NOMO-1 treated with dmso at 0.1 percent for 144 hours (cell line): ENCODE measurements around the gene RALGAPA2.

Source experiments
- DNase-seq: peaks from one replicate; lab custom pipeline; 2025; ENCODE audit not compliant: unreplicated experiment; lab: John Stamatoyannopoulos, UW

The RALGAPA2 gene

DNA sequence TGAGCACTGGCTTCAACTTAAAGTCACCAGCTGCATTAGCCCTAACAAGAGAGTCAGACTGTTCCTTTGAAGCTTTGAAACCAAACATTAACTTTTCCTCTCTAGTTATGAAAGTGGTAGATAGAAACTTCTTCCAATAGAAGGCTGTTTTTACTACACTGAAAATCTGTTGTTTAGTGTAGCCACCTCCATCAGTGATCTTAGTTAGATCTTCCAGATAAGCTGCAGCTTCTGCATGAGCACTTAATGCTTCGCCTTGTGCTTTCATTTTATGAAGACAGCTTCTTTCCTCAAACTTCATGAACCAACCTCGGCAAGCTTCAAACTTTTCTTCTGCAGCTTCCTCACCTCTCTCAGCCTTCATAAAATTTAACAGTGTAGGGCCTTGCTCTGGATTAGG, 211.3 kb downstream of the RALGAPA2 start:
- DNase-seq: no peak

DNA sequence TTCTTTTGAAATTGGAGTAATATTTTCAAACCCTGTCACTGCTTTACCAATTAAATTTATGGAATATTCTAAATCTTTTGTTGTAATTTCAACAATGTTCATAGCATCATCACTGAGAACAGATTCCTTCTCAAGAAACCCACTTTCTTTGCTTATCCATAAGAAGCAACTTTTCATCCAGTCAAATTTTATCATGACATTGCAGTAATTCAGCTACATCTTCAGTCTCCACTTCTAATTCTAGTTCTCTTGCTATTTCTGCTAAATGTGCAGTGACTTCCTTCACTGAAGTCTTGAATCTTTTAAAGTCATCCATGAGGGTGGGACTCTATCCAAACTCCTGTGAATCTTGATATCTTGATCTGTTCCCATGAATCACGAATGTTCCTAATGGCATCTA, 212.1 kb downstream of the RALGAPA2 start:
- DNase-seq: no peak

DNA sequence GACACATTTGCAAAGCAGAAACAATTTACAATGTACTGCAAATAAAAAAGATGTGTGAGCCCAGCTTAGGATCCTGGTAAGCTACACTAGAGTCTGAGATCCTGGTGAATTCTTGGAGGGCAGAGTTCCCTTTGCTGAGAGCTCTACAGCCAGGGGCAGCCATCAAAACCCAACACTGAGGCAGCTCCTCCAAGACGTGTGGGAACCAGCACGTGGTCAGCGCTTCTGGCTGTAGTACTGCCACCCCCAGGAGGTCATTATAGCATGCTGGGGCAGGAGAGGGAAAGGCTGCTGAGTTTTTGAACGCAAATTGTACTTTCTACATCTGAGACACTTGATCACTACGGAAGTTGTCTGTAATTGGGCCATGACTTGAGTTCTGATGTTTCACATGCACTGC, 213.0 kb downstream of the RALGAPA2 start:
- DNase-seq: no peak

DNA sequence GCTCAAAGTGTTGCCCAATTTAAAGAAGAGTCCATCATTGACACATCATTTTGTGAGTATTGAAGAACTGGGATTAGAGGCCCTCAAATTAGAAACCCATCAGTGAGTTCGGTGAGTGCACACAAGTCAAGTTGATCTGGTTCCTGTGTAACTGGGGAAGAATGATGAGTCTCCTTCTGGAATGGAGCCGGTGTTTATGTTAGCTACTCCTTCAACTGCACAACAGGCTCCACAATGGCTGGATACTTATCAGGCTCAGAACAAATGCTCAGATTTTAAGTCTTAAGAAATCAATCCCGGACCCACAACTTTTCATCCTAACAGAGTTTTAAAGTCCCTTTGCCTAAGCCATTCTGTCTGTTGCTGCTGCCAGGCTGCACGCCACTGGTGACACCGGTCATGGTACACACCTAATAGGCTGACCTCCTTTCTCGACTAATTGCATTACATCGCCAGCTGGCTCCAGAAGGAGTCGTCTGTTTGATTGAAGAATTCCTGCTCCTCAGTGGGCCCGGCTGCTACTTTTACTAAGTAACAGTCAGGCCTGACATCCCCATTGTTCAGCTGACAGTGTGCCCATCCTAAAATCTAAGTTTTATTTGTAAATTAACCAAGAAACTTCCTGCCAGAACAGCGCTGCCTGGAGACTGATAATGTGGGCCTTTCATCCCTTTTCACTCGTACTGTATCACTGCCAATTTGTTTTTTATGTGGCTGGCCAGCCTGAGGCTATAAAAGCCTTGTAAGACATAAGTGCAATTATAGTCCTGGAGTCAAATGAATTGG, 214.2 kb downstream of the RALGAPA2 start:
- no peak for DNase-seq

DNA sequence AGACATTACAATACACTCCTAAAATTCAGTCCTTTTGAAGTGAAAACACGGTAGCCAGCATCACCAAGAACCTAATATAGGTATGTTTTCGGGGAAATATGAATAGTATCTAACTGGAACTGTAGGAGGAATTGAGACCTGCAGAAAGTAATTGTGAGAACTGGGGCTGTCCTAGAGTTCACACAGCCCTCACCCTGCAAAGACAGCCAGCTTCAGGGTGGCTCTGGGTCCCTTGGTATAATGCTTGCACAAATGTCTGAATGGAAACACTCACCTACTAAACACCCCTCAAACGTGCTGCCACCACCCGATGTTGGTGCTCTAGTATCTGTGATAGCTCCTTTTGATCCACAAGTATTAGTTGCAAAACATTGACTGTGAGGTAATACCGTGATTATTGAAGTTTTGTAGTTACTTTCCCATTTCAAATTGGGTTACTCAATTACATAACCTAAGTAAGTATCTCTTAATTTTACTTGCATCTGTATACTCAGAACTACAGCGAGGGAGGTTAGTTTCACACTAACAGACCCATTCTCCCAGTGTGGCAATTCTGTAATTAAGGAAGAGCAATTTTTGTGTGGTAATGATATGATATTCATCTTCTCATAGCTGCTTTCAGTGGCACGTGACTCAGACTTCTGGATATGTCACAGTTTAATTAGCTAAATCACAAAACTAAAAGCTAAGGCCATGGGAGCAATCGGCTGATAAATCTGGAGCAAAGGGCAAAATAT, 215.0 kb downstream of the RALGAPA2 start:
- DNase-seq: no peak

DNA sequence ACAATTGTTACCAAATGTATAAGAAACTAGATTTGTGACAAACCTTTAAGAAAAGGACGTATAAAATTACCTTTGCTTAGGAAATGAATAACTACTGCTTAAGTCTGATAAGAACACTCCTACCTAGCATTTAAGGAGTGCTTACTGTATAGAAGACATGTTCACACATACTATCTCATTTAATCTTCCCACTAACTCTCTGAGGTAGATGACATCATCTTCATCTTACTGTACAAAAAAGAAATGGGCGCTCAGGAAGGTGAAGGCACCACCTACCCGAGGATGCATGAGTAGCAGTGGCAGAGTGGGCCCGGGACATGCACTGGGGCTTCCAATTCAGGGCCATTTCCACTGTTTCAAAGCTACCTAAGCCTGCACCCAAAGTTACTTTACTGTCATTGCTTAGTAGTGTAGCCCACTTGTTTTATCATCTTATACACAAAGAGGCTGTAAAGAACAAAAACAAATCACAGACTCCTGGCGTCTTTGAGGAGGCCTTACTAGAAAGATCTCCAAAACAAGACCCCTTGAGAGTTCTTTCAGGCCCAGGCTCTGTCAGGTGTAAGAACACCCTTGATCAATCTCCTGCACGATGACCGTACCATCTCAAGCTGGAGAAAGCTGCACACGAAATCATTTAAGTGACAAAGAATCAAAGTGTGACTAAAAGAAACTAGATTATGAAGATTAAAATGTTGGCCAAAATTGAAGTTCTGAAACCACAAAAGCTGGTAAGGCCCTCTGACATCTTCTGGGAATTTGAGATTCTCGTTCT, 216.5 kb downstream of the RALGAPA2 start:
- no peak for DNase-seq

DNA sequence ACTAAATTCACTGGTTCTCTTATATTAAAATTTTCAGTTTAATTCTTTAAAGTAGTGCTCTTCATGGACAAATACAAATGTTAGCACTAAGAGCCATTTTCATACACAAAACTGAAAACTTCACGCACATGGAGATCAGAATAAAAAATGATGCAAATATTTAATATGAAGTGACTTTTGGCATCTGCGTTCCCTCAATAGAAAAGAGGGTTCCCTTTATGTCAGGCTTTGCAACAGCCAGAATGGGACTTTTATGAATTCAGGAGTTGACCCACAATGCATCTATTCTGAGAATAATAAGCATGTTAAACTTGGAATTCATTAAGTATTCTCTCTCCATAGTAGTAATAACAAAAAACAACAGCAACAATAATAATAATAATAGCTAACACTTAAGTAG, 218.7 kb downstream of the RALGAPA2 start:
- DNase-seq: no peak

DNA sequence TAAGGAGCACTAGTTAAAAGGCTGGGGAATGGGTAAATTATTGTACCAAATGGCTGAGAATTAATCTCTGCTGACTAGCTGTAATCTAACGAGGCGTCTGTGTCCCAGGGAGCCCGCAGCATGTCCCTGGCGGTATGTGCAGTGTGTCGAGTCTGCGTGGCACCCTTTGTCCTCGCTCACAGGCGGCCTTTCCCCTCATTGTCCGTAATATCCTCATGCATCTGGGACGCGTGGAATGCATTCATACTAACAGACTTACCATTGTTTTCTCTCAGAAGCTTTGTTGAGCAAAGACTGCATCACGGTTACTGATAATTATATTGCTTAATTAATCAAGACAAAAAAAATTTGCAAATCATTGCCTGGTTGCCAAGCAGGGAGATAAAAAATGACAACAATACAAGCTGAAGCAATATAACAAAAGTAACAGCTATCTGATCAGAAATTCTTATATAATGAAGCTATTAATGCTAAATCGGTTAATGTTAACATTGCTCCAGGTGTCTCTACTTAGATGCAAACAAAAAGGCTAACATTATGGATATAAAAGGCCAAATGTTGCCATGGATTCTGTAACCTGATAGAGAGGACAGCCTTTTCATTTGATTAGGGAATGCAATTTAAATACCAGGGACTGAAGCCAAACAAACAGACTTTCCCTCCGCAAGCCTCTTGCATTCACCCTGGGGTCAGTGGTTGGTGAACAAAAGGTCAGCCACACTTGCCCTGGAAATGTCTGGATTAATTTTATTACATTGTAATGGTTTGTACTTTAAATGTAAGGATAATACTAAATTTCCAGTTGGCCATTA, 219.7 kb downstream of the RALGAPA2 start:
- no peak for DNase-seq

DNA sequence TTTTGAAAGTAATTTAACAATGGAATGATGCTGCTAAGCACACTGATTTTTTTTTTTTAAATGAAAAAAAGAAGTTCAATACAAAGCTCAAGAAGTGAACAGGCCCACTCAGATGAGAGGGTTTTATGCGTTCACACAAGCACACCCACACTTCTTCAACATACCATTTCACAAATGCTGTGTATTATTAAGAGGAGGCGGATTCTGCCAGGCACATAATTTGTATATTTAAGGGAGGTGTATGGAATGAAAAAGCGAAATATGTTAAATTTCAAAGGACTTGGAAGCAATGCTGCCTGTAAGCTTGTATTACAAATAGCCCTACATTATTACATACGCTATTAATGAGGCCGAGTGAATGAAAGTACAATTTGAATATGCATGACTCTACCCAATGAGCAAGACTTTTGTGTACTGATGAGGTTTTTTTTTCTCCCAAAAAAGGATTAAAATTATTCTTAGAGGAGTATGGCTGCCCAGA, 220.6 kb downstream of the RALGAPA2 start:
- DNase-seq: no peak

DNA sequence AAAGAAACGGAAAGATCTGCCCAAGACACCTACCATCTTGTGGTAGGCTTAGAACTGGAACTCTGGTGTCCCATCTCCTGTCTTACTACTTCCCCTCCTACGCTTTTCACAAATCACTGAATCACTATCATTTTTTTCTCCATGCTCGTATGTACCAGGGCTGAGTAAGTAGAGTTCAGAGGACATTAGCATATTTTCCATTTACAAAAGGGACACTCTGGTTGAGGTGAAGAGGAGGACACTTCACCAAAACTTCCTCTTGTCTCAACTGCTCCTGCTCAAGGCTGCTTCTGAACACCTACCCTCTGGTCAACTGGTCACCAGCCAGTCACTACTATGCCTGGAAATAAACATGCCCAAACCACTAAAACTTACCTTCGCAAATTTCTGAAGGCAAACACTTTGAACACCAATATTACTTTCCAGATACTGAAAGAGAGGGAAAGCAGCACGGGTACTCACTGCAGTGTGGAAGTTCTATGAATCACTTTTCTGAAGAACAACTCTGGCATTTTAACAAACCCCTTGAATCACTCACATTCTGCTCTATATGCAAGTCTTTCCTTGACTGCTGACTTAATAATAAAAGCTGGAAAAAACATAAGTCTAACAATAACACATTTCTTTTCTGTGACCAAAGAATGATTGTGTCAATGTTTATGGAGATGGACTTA, 221.2 kb downstream of the RALGAPA2 start:
- no peak for DNase-seq

DNA sequence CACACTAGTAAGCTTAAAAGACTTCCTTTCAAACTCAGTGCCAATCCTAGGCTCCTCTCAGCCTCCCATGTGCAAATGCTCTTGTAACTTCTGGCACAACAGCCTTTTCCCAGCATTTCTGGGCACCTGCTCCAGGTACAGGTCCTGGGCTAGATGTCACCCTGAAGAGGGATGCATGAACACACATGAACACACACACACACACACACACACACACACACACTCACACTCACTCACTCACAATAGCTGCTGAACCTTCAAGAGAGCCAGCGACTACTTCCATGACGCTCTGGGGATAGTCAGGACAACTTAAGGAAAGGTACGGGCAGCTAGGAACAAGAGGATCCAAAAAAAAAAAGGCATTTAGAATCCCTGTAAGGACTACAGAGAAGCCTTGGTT, 221.8 kb downstream of the RALGAPA2 start:
- DNase-seq: no peak

DNA sequence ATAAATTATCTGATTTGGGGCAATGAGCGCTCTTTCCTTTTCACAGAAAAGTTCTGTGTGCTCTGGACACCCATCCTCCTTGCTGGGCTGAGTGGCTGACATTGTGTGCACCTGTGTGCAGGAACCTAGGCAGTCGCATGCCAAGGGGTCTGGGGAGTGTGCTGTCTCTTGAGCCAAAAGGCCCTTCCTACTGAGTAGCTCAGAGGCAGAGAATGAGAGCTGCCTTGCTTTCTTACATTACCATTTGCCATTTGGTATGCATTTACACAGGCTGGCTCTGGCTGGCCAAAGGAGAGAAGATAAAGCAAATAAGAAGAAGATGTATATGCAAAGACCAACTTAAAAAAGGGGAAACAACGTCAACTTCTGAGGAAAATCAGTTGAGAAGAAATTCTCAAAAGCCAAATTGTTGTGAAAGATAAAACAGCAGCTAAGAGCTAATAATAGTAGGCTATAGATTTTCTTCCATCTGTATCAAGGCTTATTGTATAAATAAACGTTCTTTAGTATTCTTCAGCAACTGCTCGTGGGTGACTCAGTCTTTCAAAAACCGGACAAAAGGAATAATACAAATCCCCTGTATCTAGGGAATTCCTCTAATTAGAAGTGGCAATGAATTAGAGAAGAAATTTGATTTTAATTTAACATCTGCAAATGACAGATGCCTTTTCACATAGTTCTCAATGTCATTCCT, 222.6 kb downstream of the RALGAPA2 start:
- DNase-seq: no peak

DNA sequence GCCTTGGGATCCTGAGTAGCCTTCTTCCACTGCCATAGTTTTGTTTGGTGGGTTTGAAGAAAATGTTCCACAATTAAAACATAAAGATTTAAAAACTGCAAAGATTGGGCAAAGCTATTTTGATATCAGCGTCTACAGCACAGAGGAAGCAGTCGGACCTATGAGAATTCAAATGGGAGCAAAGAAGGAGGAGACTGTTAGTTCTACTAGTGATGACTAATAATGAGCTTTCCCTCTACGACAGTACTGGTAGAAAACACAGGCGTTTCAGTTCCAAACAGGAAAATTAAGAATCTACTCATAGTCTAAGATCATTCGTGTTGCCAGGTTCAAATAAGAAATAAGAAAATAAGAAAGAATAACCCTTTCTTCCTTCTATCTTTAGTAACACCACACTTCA, 223.4 kb downstream of the RALGAPA2 start:
- DNase-seq: no peak

DNA sequence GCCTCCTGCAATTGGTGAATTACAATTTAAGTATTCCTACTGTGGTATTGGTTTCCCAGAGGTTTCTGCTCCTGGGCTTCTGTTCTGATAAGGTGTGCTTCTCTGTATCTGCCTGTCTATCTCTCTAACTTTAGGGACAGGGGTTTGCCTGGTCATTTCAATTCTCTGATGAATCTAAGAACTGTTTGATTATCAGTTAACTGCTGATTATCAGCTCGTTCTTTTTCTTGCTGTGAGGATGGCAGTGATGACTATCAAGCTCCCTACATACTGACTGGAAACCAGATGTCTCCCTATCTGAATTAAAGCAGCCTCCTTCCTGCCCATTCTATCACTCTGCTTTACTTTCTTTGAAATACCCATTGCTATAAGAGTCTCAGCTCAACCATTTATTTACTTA, 224.1 kb downstream of the RALGAPA2 start:
- no peak for DNase-seq

DNA sequence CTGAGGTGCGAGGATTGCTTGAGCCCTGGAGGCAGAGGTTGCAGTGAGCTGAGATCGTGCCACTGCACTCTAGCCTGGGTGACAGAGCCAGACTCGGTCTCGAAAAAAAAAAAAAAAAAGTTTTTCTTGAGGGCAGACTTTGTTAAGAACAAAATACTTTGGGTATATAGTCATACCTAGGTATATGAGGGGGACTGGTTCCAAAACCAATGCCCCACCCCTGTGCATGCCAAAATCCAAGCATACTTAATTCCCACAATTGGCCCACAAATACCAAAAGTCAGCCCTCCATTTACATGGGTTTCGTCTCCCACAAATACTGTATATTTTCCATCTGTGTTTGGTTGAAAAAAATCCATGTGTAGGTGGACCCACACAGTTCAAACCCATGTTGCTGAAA, 224.6 kb downstream of the RALGAPA2 start:
- no peak for DNase-seq

DNA sequence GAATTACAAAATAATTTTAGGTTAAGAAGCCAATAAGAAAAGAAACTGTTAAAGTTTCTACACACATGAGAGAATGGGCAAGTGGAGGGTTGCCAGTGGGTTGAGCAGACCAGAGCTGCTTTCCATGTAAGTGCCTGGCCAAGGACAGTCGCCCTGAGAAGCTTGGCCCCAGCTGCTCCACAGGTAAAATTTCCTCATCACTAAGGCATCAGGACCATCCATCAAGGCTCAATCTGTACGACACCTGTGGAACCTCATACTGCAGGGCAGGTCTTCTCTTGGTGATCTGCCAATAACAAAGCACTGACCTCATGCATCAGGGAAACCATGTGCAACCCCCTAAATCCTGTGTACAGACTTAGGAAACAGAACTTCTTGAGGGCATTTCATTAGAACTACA, 229.1 kb downstream of the RALGAPA2 start:
- no peak for DNase-seq

DNA sequence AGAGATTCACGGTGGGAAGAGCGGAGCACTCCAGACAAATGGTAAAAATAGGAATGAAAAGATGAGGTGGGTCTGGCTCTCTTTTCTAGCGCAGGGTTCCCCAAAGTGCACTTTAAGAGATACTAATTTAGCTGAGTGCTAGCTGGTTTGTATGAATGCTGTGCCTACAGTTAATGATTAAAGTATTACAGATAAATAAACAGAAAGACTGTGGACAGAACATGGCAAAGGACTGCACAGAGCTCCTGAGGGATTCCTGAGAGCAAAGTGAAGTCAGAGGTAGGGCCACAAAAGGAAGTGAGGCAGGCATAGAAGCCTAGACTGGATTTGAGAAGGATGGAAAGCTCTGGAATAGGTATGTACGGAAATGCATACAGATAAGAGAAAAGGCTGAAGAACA, 230.0 kb downstream of the RALGAPA2 start:
- no peak for DNase-seq

DNA sequence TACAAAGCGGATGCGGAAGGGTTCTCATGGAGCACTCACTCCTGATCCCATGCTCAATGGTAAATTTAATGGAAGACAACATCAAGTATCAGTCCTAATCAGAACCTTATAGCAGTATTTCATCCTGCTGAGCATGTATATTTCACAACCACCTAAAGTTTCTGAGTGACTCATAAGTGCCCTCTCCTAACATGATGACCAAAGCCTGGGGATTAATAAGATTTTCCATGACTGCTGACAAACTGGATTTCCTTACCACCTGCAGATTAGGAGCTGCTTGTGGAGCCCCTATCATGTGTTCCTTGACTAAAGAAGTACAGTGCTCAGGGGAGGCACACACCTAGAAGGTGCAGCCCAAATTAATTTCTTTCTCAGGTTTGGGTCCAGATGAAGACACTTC, 231.8 kb downstream of the RALGAPA2 start:
- DNase-seq: no peak

DNA sequence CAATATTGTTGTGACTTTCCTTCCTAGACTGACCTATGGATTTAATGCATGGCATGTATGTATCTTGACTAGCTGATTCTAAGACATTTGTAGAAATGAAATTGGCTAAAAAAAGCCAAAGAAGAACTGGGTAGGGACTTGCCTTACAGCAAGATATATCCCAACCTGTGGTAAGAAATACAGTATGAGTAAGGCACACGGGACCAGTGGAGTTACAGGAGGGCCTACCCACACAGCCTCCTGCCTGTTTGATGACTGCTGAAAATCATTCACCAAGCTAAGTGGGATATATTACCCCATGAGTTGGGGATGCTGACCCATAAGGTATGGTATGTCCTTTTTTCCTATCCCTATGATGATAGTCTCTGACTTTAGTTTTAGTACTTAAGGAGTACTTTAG, 232.3 kb downstream of the RALGAPA2 start:
- DNase-seq: no peak
